Measurements from ENCODE around the gene PARP12.

The PARP12 gene

GRCh38 chr7:140019172-140019571 lies 43.6 kb downstream of the PARP12 start:
- no peak overlapping the region for H3K4me3 Mint-ChIP-seq
- no peaks in the 10 kb centered on the region for H3K4me1 Mint-ChIP-seq
- H3K27me3 Mint-ChIP-seq (ENCODE audit: low read depth), result peaks cover 18% of the 10 kb centered on the region
- no peaks in the 10 kb centered on the region for H3K9me3 Mint-ChIP-seq
- H3K27ac Mint-ChIP-seq, result no peak overlapping the region
- TF ChIP-seq CTCF (IDR thresholded peaks at IDR 0.05; ENCODE audit: unreplicated experiment in 3 of 3), result no peak
- H3K36me3 Mint-ChIP-seq (ENCODE audit: low read depth), result no peaks in the 10 kb centered on the region

- no peak overlapping the region for H3K27ac Mint-ChIP-seq
- no peak for TF ChIP-seq CTCF (IDR thresholded peaks at IDR 0.05; ENCODE audit: unreplicated experiment in 3 of 3)
- no peaks in the 10 kb centered on the region for H3K36me3 Mint-ChIP-seq (ENCODE audit: low read depth)
- H3K27me3 Mint-ChIP-seq (ENCODE audit: low read depth), result peaks cover 23% of the 10 kb centered on the region
- no peaks in the 10 kb centered on the region for H3K9me3 Mint-ChIP-seq
- no peaks in the 10 kb centered on the region for H3K4me1 Mint-ChIP-seq
- no peak overlapping the region for H3K4me3 Mint-ChIP-seq
Observed at GRCh38 chr7:140018125-140019043, 44.4 kb downstream of the PARP12 start.

- TF ChIP-seq CTCF (IDR thresholded peaks at IDR 0.05; ENCODE audit: unreplicated experiment in 3 of 3), result no peak
- Mint-ChIP-seq H3K9me3 (no peaks in the 10 kb centered on the region), H3K36me3 (ENCODE audit: low read depth) (no peaks in the 10 kb centered on the region), H3K27ac (no peak overlapping the region), H3K4me3 (no peak overlapping the region), H3K4me1 (no peaks in the 10 kb centered on the region), H3K27me3 (ENCODE audit: low read depth) (peaks cover 25% of the 10 kb centered on the region)
Observed at GRCh38 chr7:140017543-140017942, 45.2 kb downstream of the PARP12 start.

- H3K36me3 Mint-ChIP-seq (ENCODE audit: low read depth), result no peaks in the 10 kb centered on the region
- peaks cover 28% of the 10 kb centered on the region for H3K27me3 Mint-ChIP-seq (ENCODE audit: low read depth)
- TF ChIP-seq CTCF (IDR thresholded peaks at IDR 0.05; ENCODE audit: unreplicated experiment in 3 of 3), result no peak
- no peak overlapping the region for H3K4me3 Mint-ChIP-seq
- H3K9me3 Mint-ChIP-seq, result no peaks in the 10 kb centered on the region
- no peaks in the 10 kb centered on the region for H3K4me1 Mint-ChIP-seq
- H3K27ac Mint-ChIP-seq, result no peak overlapping the region
Observed at GRCh38 chr7:140017034-140017433, 45.7 kb downstream of the PARP12 start.

GRCh38 chr7:140016540-140016939 lies 46.2 kb downstream of the PARP12 start:
- Mint-ChIP-seq H3K9me3 (no peaks in the 10 kb centered on the region), H3K4me1 (no peaks in the 10 kb centered on the region), H3K27me3 (ENCODE audit: low read depth) (peaks cover 33% of the 10 kb centered on the region), H3K4me3 (no peak overlapping the region), H3K27ac (no peak overlapping the region), H3K36me3 (ENCODE audit: low read depth) (no peaks in the 10 kb centered on the region)
- no peak for TF ChIP-seq CTCF (IDR thresholded peaks at IDR 0.05; ENCODE audit: unreplicated experiment in 3 of 3)

- Mint-ChIP-seq H3K4me3 (no peak overlapping the region), H3K9me3 (no peaks in the 10 kb centered on the region), H3K27ac (no peak overlapping the region), H3K27me3 (ENCODE audit: low read depth) (peaks cover 38% of the 10 kb centered on the region), H3K4me1 (no peaks in the 10 kb centered on the region), H3K36me3 (ENCODE audit: low read depth) (no peaks in the 10 kb centered on the region)
- no peak for TF ChIP-seq CTCF (IDR thresholded peaks at IDR 0.05; ENCODE audit: unreplicated experiment in 3 of 3)
Observed at GRCh38 chr7:140015471-140015970, 47.2 kb downstream of the PARP12 start.
